PFSK-1 (cell line): ENCODE measurements around the gene NFIC.

ENCODE experiments used
- FOXP2 ChIP-seq: optimal IDR thresholded peaks from 2 replicates; pipeline ENCODE3; 2011; ENCODE audit warnings: borderline replicate concordance, control low read depth, inconsistent platforms; ENCODE audit not compliant: insufficient read depth; ENCODE audit errors: extremely low read length, extremely low read depth
- POLR2AphosphoS5 ChIP-seq: IDR thresholded peaks from 2 replicates; pipeline ENCODE4 v1.6.1; 2012; ENCODE audit warnings: low read depth, mild to moderate bottlenecking, control low read depth, low read length, moderate library complexity
- REST ChIP-seq, 2 experiments: IDR thresholded peaks; 2 replicates each; pipeline versions ENCODE4 v1.6.1 to v1.8.0; 2011 to 2012; ENCODE audit warnings: low read depth in 2 of 2, low read length in 2 of 2, control low read depth in 1 of 2, inconsistent platforms in 1 of 2, mild to moderate bottlenecking in 1 of 2, moderate library complexity in 1 of 2; ENCODE audit not compliant: insufficient read depth in 1 of 2
- SIN3A ChIP-seq: IDR thresholded peaks from 2 replicates; pipeline ENCODE4 v1.6.1; 2012; ENCODE audit warnings: mild to moderate bottlenecking, low read length, moderate library complexity, borderline replicate concordance; ENCODE audit not compliant: insufficient read depth
- TAF1 ChIP-seq: IDR thresholded peaks from 2 replicates; pipeline ENCODE4 v1.6.1; 2012; ENCODE audit warnings: low read length, control low read depth, borderline replicate concordance; ENCODE audit not compliant: insufficient read depth

The NFIC gene

GRCh38 chr19:3403489-3404323 lies 37.3 kb downstream of the NFIC start:
- TF ChIP-seq TAF1 (no peak), FOXP2 (peak; percentile 42)

- no peak for TF ChIP-seq TAF1
- TF ChIP-seq FOXP2, result no peak
- TF ChIP-seq SIN3A, result no peak
- no peak for TF ChIP-seq REST (IDR thresholded peaks at IDR 0.05; ENCODE audit: insufficient read depth in 1 of 2, low read depth in 2 of 2, low read length in 2 of 2)
- TF ChIP-seq POLR2AphosphoS5, result no peak
Observed at GRCh38 chr19:3404324-3405260, 38.2 kb downstream of the NFIC start.

- TF ChIP-seq TAF1, result no peak
- no peak for TF ChIP-seq SIN3A
- no peak for TF ChIP-seq REST (IDR thresholded peaks at IDR 0.05; ENCODE audit: insufficient read depth in 1 of 2, low read depth in 2 of 2, low read length in 2 of 2)
- no peak for TF ChIP-seq FOXP2
- TF ChIP-seq POLR2AphosphoS5, result no peak
Observed at GRCh38 chr19:3405261-3405653, 38.9 kb downstream of the NFIC start.

- no peak for TF ChIP-seq SIN3A
- no peak for TF ChIP-seq FOXP2
- TF ChIP-seq TAF1, result no peak
- no peak for TF ChIP-seq POLR2AphosphoS5
- no peak for TF ChIP-seq REST (IDR thresholded peaks at IDR 0.05; ENCODE audit: insufficient read depth in 1 of 2, low read depth in 2 of 2, low read length in 2 of 2)
Observed at GRCh38 chr19:3406571-3407111, 40.3 kb downstream of the NFIC start.
